Skeletal muscle satellite cell (primary cell): Measurements from ENCODE around the gene SLC6A1.

Experiments
- H3K27me3 ChIP-seq: 2 replicates; pipeline ENCODE4 v1.7.0; 2013; ENCODE audit warnings: low read length; ENCODE audit not compliant: control insufficient read depth, insufficient read depth
- H3K36me3 ChIP-seq: 2 replicates; pipeline ENCODE4 v1.7.0; 2013; ENCODE audit warnings: mild to moderate bottlenecking, control low read depth, low read length; ENCODE audit not compliant: insufficient read depth
- H3K4me1 ChIP-seq: 2 replicates; pipeline ENCODE4 v1.7.0; 2013; ENCODE audit warnings: low read length; ENCODE audit not compliant: control insufficient read depth, insufficient read depth
- H3K4me2 ChIP-seq: 2 replicates; pipeline ENCODE4 v1.7.0; 2013; ENCODE audit warnings: mild to moderate bottlenecking, low read length
- H3K4me3 ChIP-seq: 2 replicates; pipeline ENCODE4 v1.7.0; 2013; ENCODE audit warnings: low read length
- H3K9ac ChIP-seq: 2 replicates; pipeline ENCODE4 v1.7.0; 2013; ENCODE audit warnings: mild to moderate bottlenecking, low read depth, low read length, moderate library complexity
- H3K9me3 ChIP-seq: replicated peaks from 2 replicates; pipeline ENCODE4 v1.7.0; 2013; ENCODE audit warnings: mild to moderate bottlenecking, control low read depth, low read length

SLC6A1 gene

GRCh38 chr3:10972072-10972782 is 20.3 kb upstream of the SLC6A1 start:
- no peaks in the 10 kb centered on the region for H3K36me3 ChIP-seq
- no peak overlapping the region for H3K9ac ChIP-seq
- peaks cover 61% of the 10 kb centered on the region for H3K27me3 ChIP-seq

GRCh38 chr3:10973046-10973595 is 19.4 kb upstream of the SLC6A1 start:
- peaks cover 56% of the 10 kb centered on the region for H3K27me3 ChIP-seq
- H3K4me1 ChIP-seq: no peaks in the 10 kb centered on the region
- no peak overlapping the region for H3K9ac ChIP-seq
- H3K4me3 ChIP-seq: no peak overlapping the region
- no peak overlapping the region for H3K4me2 ChIP-seq
- H3K9me3 ChIP-seq: no peaks in the 10 kb centered on the region
- H3K36me3 ChIP-seq: no peaks in the 10 kb centered on the region

More at GRCh38 chr3:10972072-10972782, 20.3 kb upstream of the SLC6A1 start:
- Histone ChIP-seq H3K4me2 (no peak overlapping the region), H3K9me3 (no peaks in the 10 kb centered on the region), H3K4me3 (no peak overlapping the region), H3K4me1 (no peaks in the 10 kb centered on the region)

GRCh38 chr3:10974131-10974530 is 18.4 kb upstream of the SLC6A1 start:
- H3K36me3 ChIP-seq: no peaks in the 10 kb centered on the region
- H3K4me2 ChIP-seq: no peak overlapping the region
- H3K27me3 ChIP-seq: peaks cover 51% of the 10 kb centered on the region
- H3K9me3 ChIP-seq: no peaks in the 10 kb centered on the region
- no peak overlapping the region for H3K4me3 ChIP-seq
- H3K9ac ChIP-seq: no peak overlapping the region
- no peaks in the 10 kb centered on the region for H3K4me1 ChIP-seq

- peaks cover 46% of the 10 kb centered on the region for H3K27me3 ChIP-seq
- no peaks in the 10 kb centered on the region for H3K9me3 ChIP-seq
Measured at GRCh38 chr3:10974746-10975375, 17.7 kb upstream of the SLC6A1 start.

DNA sequence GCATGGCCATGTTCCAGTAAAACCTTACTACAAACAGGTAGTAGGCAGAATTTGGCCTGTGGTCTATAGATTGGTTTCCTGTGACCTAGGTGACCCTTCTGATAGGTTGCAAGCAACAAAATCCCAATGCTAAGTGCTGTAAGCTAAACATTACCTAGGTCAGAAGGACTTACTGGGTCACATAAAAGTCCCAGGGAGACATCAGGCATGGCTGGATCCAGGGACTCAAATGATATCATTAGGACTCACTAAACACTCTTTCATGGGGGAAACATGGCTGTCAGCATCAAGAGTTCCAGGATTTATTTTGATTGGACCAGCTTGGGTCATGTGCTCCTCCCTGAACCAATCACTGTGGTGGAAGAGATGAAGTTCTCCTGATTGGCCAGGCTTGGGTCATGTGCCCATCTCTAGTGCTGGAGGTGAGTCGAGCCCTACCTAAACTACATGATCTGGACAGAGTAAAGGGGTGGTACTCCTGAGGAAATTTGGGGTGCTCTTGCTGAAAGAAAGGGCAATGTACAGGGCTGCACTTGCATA is 16.8 kb upstream of the SLC6A1 start:
- Histone ChIP-seq H3K4me3 (no peak overlapping the region), H3K36me3 (no peaks in the 10 kb centered on the region), H3K9me3 (no peaks in the 10 kb centered on the region), H3K9ac (no peak overlapping the region), H3K4me2 (no peak overlapping the region), H3K4me1 (no peaks in the 10 kb centered on the region), H3K27me3 (peaks cover 48% of the 10 kb centered on the region)

More at GRCh38 chr3:10974746-10975375, 17.7 kb upstream of the SLC6A1 start:
- H3K9ac ChIP-seq: no peak overlapping the region
- no peak overlapping the region for H3K4me2 ChIP-seq
- H3K4me3 ChIP-seq: no peak overlapping the region
- H3K36me3 ChIP-seq: no peaks in the 10 kb centered on the region
- H3K4me1 ChIP-seq: no peaks in the 10 kb centered on the region

- no peak overlapping the region for H3K4me3 ChIP-seq
- peaks cover 48% of the 10 kb centered on the region for H3K27me3 ChIP-seq
- H3K9ac ChIP-seq: no peak overlapping the region
- no peaks in the 10 kb centered on the region for H3K9me3 ChIP-seq
- H3K4me1 ChIP-seq: no peaks in the 10 kb centered on the region
- no peaks in the 10 kb centered on the region for H3K36me3 ChIP-seq
- H3K4me2 ChIP-seq: no peak overlapping the region
Measured at GRCh38 chr3:10976770-10977169, 15.8 kb upstream of the SLC6A1 start.

GRCh38 chr3:10977892-10978510 is 14.5 kb upstream of the SLC6A1 start:
- no peak overlapping the region for H3K4me3 ChIP-seq
- H3K36me3 ChIP-seq: no peaks in the 10 kb centered on the region
- peaks cover 51% of the 10 kb centered on the region for H3K27me3 ChIP-seq
- no peak overlapping the region for H3K4me2 ChIP-seq
- no peaks in the 10 kb centered on the region for H3K9me3 ChIP-seq
- H3K9ac ChIP-seq: no peak overlapping the region
- no peaks in the 10 kb centered on the region for H3K4me1 ChIP-seq

DNA sequence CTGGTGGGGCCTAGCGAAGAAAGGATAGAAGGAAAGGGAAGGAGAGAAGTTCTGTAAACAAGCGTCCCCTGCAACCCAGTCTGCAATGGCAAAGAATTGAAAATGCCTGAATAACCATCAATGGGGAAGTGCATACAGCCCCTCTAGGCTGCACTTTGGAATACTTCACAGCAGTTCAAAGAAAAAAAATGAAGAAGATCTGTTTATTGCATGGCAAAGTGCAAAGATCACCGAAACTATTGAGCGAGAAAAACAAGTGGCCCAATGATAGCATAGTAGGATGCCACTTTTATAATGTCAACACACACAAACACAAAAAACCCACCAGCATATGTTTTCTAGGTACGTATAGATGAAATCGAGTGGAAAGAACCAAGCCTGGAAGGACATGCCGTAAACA is 13.6 kb upstream of the SLC6A1 start:
- peaks cover 54% of the 10 kb centered on the region for H3K27me3 ChIP-seq
- H3K9me3 ChIP-seq: no peaks in the 10 kb centered on the region
- H3K4me1 ChIP-seq: peaks cover 2% of the 10 kb centered on the region
- no peak overlapping the region for H3K4me2 ChIP-seq
- no peak overlapping the region for H3K4me3 ChIP-seq
- no peaks in the 10 kb centered on the region for H3K36me3 ChIP-seq
- H3K9ac ChIP-seq: no peak overlapping the region

- Histone ChIP-seq H3K27me3 (peaks cover 53% of the 10 kb centered on the region), H3K4me3 (no peak overlapping the region), H3K36me3 (no peaks in the 10 kb centered on the region), H3K9me3 (no peaks in the 10 kb centered on the region), H3K4me2 (no peak overlapping the region), H3K9ac (no peak overlapping the region), H3K4me1 (peaks cover 2% of the 10 kb centered on the region)
Measured at GRCh38 chr3:10980312-10980711, 12.2 kb upstream of the SLC6A1 start.

GRCh38 chr3:10981031-10981430 is 11.5 kb upstream of the SLC6A1 start:
- Histone ChIP-seq H3K27me3 (peaks cover 51% of the 10 kb centered on the region), H3K4me1 (peaks cover 2% of the 10 kb centered on the region), H3K4me3 (no peak overlapping the region), H3K4me2 (no peak overlapping the region), H3K36me3 (no peaks in the 10 kb centered on the region), H3K9ac (no peak overlapping the region), H3K9me3 (no peaks in the 10 kb centered on the region)

- Histone ChIP-seq H3K4me2 (no peak overlapping the region), H3K36me3 (no peaks in the 10 kb centered on the region), H3K27me3 (peaks cover 55% of the 10 kb centered on the region), H3K4me1 (peaks cover 2% of the 10 kb centered on the region), H3K9ac (no peak overlapping the region), H3K4me3 (no peak overlapping the region), H3K9me3 (no peaks in the 10 kb centered on the region)
Measured at GRCh38 chr3:10981961-10982360, 10.6 kb upstream of the SLC6A1 start.
